GM18858 (cell line): Measurements from ENCODE around the gene COL18A1.

Experiments
- ATAC-seq: cut with Tn5 transposase; IDR thresholded peaks from one replicate; pipeline ENCODE4 v1.9.1; 2021; ENCODE audit not compliant: unreplicated experiment

COL18A1 gene

DNA sequence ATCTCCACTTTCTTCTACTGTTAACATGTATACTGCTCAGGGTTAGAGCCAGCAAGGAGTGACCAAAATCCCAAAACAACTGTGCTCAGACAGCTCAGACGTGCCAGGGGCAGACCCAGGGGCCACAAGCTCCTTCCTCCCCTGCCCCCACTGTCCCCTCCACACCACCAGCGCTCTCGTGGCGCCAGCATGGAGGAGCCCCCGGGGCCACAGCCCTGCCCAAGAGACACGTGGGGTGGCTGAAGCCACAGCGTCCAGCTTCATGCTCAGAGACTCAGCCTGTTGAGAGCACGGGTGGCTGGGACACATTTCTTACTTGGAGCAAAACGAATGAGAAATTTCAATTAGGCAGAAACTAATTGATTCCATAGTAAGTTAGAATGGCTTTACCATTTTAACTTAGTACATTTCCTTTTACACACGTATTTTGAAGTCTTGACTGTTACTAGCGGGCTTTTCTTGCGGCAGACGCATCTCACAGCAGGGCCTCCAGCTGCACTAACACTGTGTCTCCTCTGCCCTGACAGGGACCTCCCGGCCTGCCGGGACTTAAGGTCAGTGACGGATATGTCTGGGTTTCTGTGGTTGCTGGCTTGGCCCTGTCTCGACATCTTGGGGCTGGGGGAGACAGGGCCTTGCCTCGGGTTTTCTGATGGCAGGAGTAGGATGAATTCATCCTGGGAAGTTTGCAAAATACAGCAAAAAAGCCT, 83.1 kb downstream of the COL18A1 start:
- no peak for ATAC-seq

GRCh38 chr21:45488931-45489721, 84.2 kb downstream of the COL18A1 start:
- ATAC-seq, result no peak

- no peak for ATAC-seq
These were observed 84.7 kb downstream of the COL18A1 start for GRCh38 chr21:45489722-45489982.

- no peak for ATAC-seq
These were observed 85.2 kb downstream of the COL18A1 start for GRCh38 chr21:45490049-45490731.

- no peak for ATAC-seq
These were observed 86.1 kb downstream of the COL18A1 start for GRCh38 chr21:45491056-45491455.

GRCh38 chr21:45491623-45492022, 86.7 kb downstream of the COL18A1 start:
- no peak for ATAC-seq

DNA sequence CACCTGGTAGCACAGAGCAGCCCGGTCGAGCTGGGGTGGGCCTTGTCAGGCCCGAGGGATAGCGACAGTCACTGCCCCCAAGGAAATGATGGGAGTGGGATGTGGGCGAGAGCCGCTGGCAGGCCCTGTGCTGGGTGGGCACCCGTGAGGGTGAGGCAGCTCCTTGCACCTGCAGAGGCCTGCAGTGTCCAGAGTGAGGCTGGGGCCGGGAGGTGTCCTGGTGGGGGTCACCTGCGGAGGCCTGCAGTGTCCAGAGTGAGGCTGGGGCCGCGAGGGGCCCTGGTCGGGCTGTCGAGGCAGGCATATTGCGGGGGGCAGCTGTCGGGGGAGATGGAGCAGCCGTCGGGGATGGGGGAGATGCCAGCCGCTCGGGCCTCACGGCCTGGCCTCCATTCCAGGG, 87.8 kb downstream of the COL18A1 start:
- ATAC-seq, result no peak

GRCh38 chr21:45493401-45494001, 88.5 kb downstream of the COL18A1 start:
- ATAC-seq, result no peak

- ATAC-seq, result no peak
These were observed 89.3 kb downstream of the COL18A1 start for GRCh38 chr21:45494135-45494850.

DNA sequence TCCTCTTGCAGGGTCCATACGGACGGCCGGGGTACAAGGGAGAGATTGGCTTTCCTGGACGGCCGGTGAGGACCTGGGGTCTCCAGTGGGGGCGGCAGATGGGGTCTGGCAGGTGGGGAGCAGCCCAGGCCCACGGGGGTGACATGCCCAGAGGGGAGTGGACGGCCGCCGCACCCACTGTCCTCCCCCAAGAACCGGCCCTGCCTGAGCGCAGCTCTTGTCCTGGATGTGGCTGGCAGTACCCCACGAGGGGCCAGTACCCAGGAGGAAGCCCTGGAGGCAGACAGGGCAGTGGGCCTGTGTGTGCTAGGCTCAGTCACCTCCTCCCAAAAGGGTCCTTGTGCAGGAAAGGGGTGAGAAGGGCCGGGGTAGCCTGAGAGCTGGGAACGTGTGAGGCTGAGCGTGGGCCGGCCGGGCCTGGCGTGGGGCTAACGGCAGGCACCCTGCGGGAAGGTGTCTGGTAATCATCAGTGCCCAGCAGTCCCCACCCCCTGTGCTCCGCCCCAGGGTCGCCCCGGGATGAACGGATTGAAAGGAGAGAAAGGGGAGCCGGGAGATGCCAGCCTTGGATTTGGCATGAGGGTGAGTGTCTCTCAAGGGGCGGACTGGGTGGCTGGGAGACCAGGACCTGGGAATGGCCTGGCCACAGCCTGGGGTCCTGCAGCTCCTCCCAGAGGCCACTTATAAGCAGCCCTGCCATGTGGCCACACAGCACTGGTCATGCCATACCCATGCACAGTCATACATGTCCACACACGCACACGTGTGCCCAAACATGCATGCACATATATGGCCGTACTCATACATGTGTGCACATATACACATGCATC, 90.1 kb downstream of the COL18A1 start:
- no peak for ATAC-seq

- no peak for ATAC-seq
These were observed 91.4 kb downstream of the COL18A1 start for GRCh38 chr21:45496151-45496967.

DNA sequence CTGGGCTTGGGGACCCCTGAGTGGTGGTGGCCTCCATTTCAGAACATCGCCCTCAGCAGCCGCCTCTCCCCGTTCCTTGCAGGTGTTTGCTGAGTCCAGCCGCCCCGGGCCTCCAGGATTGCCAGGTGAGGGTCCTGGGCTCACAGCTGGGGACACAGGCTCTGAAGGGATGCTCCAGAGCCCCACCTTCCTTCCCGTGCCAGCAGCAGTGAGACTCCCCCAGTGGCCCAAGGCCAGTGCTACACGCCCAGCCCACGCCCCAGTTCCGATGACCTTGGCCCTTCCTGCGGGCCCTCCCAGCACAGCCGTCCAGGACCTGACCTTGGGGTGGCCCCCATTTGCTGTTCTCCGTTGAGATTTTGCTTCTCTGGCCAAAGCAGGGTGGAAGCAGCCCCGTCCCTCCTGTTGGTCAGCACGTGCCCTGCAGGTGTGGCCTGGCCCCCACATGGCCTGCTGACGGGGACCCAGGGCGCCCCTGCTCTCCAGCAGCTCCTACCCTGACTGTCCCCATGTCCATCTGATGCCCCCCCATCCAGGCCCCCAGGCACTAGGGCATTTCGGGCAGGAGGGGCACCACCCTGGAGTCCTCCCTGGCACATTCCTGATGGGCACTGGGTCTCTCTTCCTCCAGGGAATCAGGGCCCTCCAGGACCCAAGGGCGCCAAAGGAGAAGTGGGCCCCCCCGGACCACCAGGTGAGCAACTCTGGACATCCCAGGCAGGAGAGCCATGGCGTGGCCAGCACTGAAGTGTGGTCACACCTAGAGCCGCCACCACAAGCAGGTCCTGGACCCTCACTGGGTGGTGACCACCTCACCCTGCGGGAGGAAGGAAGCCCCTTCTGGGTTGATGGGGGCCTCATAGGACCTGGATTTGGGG, 92.2 kb downstream of the COL18A1 start:
- ATAC-seq, result no peak

DNA sequence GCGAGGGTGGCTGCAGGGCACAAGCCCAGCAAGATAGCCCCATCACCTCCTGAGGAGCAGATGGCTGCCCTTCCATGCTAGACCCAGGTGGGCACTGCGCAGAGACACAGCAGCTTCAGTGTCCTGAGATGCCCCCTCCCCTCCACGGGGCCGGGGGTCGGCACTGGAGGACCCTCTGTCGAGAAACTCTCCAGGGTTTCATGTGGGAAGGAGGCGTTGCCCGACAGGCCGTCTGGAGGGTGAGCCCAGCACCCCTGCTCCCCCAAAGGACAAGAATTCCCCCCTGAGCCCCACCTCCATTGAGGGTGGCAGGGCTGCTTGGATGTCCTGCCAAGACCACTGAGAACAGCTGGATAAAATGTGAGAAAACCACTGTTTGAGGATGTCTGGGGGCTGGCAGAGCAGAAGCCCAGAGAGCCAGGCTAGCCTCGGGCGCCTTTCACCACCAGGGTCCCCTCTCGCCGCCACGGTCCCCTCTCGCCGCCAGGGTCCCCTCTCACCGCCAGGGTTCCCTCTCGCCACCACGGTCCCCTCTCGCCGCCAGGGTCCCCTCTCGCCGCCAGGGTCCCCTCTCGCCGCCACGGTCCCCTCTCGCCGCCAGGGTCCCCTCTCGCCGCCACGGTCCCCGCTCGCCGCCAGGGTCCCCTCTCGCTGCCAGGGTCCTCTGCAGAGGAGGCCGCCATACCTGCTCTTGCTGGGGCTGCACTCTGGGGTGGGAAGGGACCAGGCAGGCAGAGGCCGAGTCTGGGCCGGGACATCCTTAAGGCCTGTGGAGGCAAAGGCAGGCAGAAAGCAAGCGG, 93.1 kb downstream of the COL18A1 start:
- no peak for ATAC-seq

DNA sequence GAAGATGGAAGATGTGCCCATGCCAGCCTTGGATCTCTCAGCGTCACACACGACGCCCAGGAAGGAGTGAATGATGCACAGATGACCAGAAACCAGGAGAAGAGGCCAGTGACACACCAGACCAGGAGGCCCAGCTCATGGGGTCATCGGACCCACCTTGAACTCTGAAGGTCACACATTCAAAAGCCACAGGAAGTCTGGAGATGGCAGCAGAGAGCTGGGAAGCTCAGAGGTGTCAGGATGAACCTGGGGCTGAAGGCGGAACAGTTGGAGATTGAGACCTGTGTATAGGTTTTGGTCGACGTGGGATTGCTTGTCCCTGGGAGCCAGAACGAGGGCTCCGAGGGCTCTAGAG, 93.7 kb downstream of the COL18A1 start:
- no peak for ATAC-seq

DNA sequence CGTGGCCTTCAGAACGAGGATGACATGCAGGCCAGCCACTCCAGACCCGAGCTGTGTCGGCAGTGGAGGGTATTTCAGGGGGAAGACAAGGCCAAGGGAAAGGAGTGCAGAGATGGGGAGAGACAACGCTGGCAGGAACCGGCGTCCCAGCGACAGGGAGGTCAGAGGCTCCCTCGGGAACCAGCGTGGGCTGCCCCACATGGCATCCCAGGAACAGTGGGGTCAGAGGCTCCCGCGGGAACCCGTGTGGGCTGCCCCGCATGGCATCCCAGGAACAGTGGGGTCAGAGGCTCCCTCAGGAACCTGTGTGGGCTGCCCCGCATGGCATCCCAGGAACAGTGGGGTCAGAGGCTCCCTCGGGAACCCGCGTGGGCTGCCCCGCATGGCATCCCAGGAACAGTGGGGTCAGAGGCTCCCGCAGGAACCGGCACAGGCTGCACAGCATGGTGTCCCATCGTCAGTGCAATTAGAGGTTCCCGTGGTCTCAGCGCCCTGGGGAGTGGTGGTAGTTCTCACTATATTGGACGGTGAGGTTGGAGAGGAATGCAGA, 94.3 kb downstream of the COL18A1 start:
- no peak for ATAC-seq

DNA sequence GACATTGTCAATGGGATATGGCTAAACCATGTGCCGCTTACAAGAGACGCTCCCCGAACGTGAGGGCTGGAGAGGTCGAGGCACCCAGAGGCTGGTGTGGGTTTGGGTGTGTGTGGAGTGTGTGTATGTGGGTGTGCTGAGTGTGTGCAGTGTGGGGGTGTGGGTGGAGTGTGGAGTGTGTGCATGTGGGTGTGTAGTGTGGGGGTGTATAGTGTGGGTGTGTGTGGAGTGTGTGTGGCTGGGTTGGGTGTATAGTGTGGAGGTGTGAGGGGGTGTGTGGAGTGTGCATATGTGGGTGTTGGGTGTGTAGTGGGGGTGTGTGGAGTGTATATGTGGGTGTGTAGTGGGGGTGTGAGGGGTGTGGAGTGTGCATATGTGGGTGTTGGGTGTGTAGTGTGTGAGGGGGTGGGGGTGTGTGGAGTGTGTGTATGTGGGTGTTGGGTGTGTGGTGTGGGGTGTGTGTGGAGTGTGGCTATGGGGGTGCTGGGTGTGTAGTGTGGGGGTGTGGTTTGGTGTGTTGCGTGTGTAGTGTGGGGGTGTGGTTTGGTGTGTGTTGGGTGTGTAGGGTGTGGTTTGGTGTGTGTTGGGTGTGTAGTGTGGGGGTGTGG, 95.1 kb downstream of the COL18A1 start:
- no peak for ATAC-seq
